PC-9 (cell line): ENCODE measurements around the gene IER3.

Experiments used
- CTCF ChIP-seq: fragments of 200-600 bp; sonication (generic); conservative IDR thresholded peaks from 2 replicates; pipeline ENCODE4 v1.6.1; 2017; ENCODE audit warnings: mixed run types, antibody characterized with exemption, mild to moderate bottlenecking, moderate library complexity
- EZH2 ChIP-seq: fragments of 200-600 bp; sonication (generic); IDR thresholded peaks from 2 replicates; pipeline ENCODE4 v1.8.0; 2017; ENCODE audit warnings: antibody characterized with exemption, low read depth

- TF ChIP-seq CTCF = no peak
- no peak for TF ChIP-seq EZH2
These were observed 24.3 kb upstream of the IER3 start for GRCh38 chr6:30768634-30769087.
